Thyroid gland (tissue), 4 donors: ENCODE data around the gene TMEM52. TPM values are rescaled to one million over a fixed set of nuclear protein-coding genes. Genes with fewer than 3 reads are reported as not detected.
A peak's percentile ranks its signal among the peaks of the same experiment; 100 is the strongest.
"Not testable (repeated sequence)": the region's sequence is repeated elsewhere in the genome, so short reads cannot be mapped to it uniquely, and the experiment has no call there.

Source experiments
- DNase-seq, 2 donors: peaks; one replicate each; pipeline ENCODE4 v3.0.0-alpha.2; 2019
- H3K27ac ChIP-seq, 3 donors: fragments of 200-600 bp; sonication (generic); 1 replicate in 2 of 3; 2 replicates in 1 of 3; pipeline ENCODE4 v1.5.1; 2016 to 2019; ENCODE audit warnings: mild to moderate bottlenecking in 1 of 3, moderate library complexity in 1 of 3
- H3K27me3 ChIP-seq: fragments of 200-600 bp; sonication (generic); one replicate; pipeline ENCODE4 v1.5.1; 2019
- H3K36me3 ChIP-seq, 2 donors: fragments of 200-600 bp; sonication (generic); one replicate each; pipeline ENCODE4 v1.5.1; 2016 to 2019
- H3K4me1 ChIP-seq, 2 donors: fragments of 200-600 bp; sonication (generic); one replicate each; pipeline ENCODE4 v1.5.1; 2017 to 2019
- H3K4me3 ChIP-seq, 3 donors: fragments of 200-600 bp; sonication (generic); replicated peaks in 1 of 3; 1 replicate in 2 of 3; 2 replicates in 1 of 3; pipeline ENCODE4 v1.5.1; 2016; ENCODE audit warnings: mild to moderate bottlenecking in 1 of 3
- H3K9me3 ChIP-seq: fragments of 200-600 bp; sonication (generic); one replicate; pipeline ENCODE4 v1.5.1; 2017
- CTCF ChIP-seq, 6 experiments: fragments of 200-600 bp in 3 of 6; fragments of 450-650 bp in 3 of 6; sonication (generic) in 3 of 6; IDR thresholded peaks; one replicate each; pipeline ENCODE4 v1.5.1; 2016 to 2019; ENCODE audit warnings: antibody characterized with exemption in 6 of 6, mild to moderate bottlenecking in 2 of 6, inconsistent platforms in 1 of 6, moderate library complexity in 1 of 6
- POLR2A ChIP-seq, 2 donors: fragments of 450-650 bp; IDR thresholded peaks; one replicate each; pipeline ENCODE4 v1.6.1; 2017; ENCODE audit warnings: antibody characterized with exemption in 2 of 2, mild to moderate bottlenecking in 2 of 2, moderate library complexity in 1 of 2
- WGBS, 2 donors: methylation state at CpG; one replicate each; pipeline ENCODE4 v1.1.5; 2017; 5-methylcytosine and 5-hydroxymethylcytosine counted together
- intact Hi-C: fragments of 100-400 bp; cut with DNase I; formaldehyde crosslinking; loops from one replicate; pipeline ENCODE4 v1.15.1; 2023
- total RNA-seq, 4 donors: library from RNA; depleted of rRNA; stranded (reverse); fragments of >200 nt; gene quantifications; one replicate each; pipeline ENCODE4 v1.2.3, GENCODE V29; 2016

The TMEM52 gene
- total RNA-seq, 4 donors from 2014 or later, result not detected

GRCh38 chr1:1891349-1892078 is 27.6 kb downstream of the TMEM52 start:
- Histone ChIP-seq H3K9me3 (no peaks in the 10 kb centered on the region), H3K27ac (peak overlapping the region; percentile 88 to 94 (median 90)), H3K4me1 (peaks cover 42 to 57% of the 10 kb centered on the region in 2 donors), H3K27me3 (no peaks in the 10 kb centered on the region), H3K4me3 (peak overlapping the region in 2 of 3 donors; percentile 66 to 68), H3K36me3 (no peaks in the 10 kb centered on the region)
- peak; percentile 77 to 84 for DNase-seq
- TF ChIP-seq CTCF (IDR thresholded peaks at IDR 0.05), result no peak
- peak in 1 of 2 donors; percentile 5 for TF ChIP-seq POLR2A (IDR thresholded peaks at IDR 0.05)
- intact Hi-C loops, result loop anchor here (5.0 kb wide), 1 partner anchor 114 kb away; the partner anchor contains the start of gene NADK
- 5 to 7% methylated on average over 9 to 15 of the region's 59 CpGs for WGBS, 2 donors

DNA sequence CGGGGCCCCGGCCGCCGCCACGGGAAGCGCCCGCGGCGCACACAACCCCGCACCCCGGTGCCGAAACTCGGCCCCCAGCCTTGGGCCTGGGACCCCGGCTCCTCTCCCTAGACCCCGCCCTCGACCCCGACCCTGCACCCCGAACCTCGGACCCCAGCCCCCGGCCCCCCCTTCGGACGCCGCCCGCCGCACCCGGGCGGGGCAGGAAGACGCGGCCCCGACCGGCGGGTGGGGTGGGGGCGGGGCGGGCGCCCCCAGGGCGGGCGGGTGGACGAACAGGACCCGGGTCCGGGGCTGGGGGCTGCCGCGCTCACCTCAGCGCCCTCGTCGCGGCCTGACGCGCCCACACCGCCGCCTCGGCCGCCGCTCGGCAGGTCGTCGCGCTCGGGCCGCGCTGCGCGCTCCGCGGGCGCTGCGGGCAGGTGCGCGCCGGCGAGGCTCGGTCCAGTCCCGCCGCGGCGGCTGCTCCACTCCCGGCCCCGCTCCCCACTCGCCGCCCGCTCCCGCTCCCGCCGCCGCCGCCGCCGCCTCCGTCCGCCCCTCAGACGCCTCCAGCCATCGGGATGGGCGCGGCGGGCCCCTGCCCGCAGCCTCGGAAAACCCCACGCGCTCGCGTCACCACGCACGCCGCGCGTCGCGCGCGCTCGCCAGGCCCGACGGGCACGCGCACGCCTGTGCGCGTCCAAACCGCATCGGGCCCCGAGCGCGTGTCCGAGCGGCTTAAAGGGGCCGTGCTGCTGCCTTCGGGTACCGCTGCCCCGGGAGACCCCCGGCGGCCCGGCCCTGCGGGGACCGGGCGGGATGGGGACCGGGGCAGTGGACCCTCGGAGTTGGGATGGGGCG is 28.4 kb downstream of the TMEM52 start, which contains the start of gene GNB1:
Gene GNB1 (minus strand): TSS at position 582 of the 843 bp plus-strand sequence. CDS start 65,634 bp downstream, outside the sequence.
- no peaks in the 10 kb centered on the region for H3K9me3 ChIP-seq
- H3K27ac ChIP-seq, result peak within 1 kb of the TSS; percentile 88 to 94 (median 90)
- peaks cover 49 to 65% of the 10 kb centered on the region in 2 donors for H3K4me1 ChIP-seq
- no peaks in the 10 kb centered on the region for H3K27me3 ChIP-seq
- TF ChIP-seq CTCF (IDR thresholded peaks at IDR 0.05) (no peak), POLR2A (IDR thresholded peaks at IDR 0.05) (peak; percentile 23 to 88)
- H3K4me3 ChIP-seq, result peak within 1 kb of the TSS; percentile 75 to 86 (median 79)
- intact Hi-C loops, result loop anchor here (5.0 kb wide), 1 partner anchor 113 kb away; the partner anchor contains the start of gene NADK
- DNase-seq, result peak; percentile 85 to 86
- no CpG with 5 or more reads among the region's 137 CpGs for WGBS, 2 donors
- no peaks in the 10 kb centered on the region for H3K36me3 ChIP-seq

DNA sequence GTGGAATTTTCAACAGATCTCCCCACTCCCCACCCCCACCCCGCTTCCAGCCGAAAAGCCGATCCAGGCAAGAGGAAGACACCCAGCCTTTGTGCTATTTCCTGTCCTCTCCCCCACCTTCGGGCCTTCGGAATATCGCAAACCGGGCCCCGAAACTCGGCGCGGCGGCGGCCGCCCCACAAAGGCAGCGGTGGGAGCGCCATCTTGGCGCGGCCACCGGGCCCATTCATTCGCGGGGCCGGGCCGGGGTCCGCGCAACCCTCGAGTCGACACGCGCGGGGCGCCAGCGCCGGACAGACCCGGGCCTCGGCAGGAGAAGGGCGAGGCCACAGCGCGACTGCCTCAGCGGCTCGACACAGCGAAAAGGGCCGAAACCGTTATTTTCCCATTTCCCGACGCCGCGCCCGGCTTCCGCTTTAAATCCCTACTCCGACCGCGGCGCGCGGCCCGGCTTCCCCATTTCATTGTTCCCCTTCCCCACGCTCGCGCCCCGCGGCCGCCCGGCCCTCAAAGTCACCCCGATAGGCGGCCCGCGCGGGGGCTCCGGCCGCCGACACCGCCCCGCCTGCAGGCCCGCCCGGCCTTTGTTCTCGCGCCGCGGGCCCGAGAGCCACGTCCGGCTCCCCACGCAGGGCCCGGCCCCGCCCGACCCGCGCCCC is 29.1 kb downstream of the TMEM52 start:
- peak overlapping the region; percentile 66 to 86 (median 82) for H3K27ac ChIP-seq
- no peaks in the 10 kb centered on the region for H3K9me3 ChIP-seq
- DNase-seq, result peak; percentile 27 to 30
- TF ChIP-seq CTCF (IDR thresholded peaks at IDR 0.05) (no peak), POLR2A (IDR thresholded peaks at IDR 0.05) (no peak)
- no peaks in the 10 kb centered on the region for H3K36me3 ChIP-seq
- peaks cover 47 to 61% of the 10 kb centered on the region in 2 donors for H3K4me1 ChIP-seq
- intact Hi-C loops, result loop anchor here (5.0 to 10.0 kb wide), 2 partner anchors 55 to 113 kb away; partner anchors contain the start of gene NADK
- H3K4me3 ChIP-seq, result peak overlapping the region; percentile 75 to 86 (median 79)
- H3K27me3 ChIP-seq, result no peaks in the 10 kb centered on the region
- 0 to 1% methylated on average over 12 to 21 of the region's 88 CpGs for WGBS, 2 donors

DNA sequence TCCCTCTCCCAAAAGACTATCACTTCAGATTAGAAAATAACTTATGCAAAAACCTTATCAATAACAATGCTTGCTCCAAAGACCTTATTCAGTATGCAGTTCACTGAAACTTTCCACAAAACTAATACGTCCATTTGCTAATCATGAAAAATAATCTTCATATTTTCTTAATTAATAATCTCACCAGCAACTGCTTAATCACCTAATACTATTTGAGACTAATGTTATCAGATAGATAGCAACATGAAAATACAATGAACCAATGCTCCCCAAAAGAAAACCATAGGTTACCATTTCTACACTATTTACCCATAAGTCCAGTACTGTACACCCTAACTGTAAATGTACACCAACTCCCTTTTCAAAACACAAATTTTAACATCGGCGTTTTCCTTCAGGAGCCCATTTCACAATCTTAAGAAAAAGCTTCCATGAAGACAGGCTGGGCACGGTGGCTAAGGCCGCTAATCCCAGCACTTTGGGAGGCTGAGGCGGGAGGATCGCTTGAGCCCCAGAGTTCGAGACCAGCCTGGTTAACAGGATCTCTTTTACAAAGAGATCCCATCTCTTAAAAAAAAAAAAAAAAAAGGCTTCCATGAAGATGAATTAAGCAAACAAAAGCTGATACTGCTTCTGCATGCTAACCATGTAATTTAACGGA is 29.9 kb downstream of the TMEM52 start:
- TF ChIP-seq POLR2A (IDR thresholded peaks at IDR 0.05), result no peak
- TF ChIP-seq CTCF (IDR thresholded peaks at IDR 0.05), result no peak
- WGBS, 2 donors, result 24 to 25% methylated on average over 9 of the region's 9 CpGs
- no peaks in the 10 kb centered on the region for H3K27me3 ChIP-seq
- peaks cover 41 to 54% of the 10 kb centered on the region in 2 donors for H3K4me1 ChIP-seq
- no peak for DNase-seq
- no peaks in the 10 kb centered on the region for H3K36me3 ChIP-seq
- H3K9me3 ChIP-seq, result no peaks in the 10 kb centered on the region
- peak overlapping the region in 1 of 3 donors; percentile 82 for H3K27ac ChIP-seq
- intact Hi-C loops, result loop anchor here (10.0 kb wide), 1 partner anchor 54 kb away; no protein-coding TSS in a partner anchor
- H3K4me3 ChIP-seq, result peak overlapping the region; percentile 75 to 86 (median 79)

- not testable (repeated sequence) for H3K4me3 ChIP-seq, H3K27me3 ChIP-seq, H3K36me3 ChIP-seq, H3K9me3 ChIP-seq, DNase-seq
- intact Hi-C loops, result loop anchor here (10.0 kb wide), 1 partner anchor 49 kb away; no protein-coding TSS in a partner anchor
- H3K27ac ChIP-seq, result peak overlapping the region in 2 of 3 donors; percentile 43 to 59
- 73 to 76% methylated on average over 11 of the region's 11 CpGs for WGBS, 2 donors
- H3K4me1 ChIP-seq, result peaks cover 55 to 70% of the 10 kb centered on the region in 2 donors
Observed at GRCh38 chr1:1883890-1884289, 35.2 kb downstream of the TMEM52 start.
